ENCODE measurements around the gene GFPT1.
A peak's percentile ranks its signal among the peaks of the same experiment; 100 is the strongest.
"Not testable (repeated sequence)": the region's sequence is repeated elsewhere in the genome, so short reads cannot be mapped to it uniquely, and the experiment has no call there.

GFPT1 gene

GRCh38 chr2:69386789-69387734 lies at the start of gene GFPT1:
Gene GFPT1 (minus strand): TSS chr2:69387227. CDS start chr2:69387071, 156 bp downstream.
- peak; percentile 82 for DNase-seq

- DNase-seq: no peak
Observed at GRCh38 chr2:69436596-69436937, 49.5 kb upstream of the GFPT1 start.

- DNase-seq: no peak
Observed at GRCh38 chr2:69434753-69435152, 47.7 kb upstream of the GFPT1 start.

GRCh38 chr2:69429491-69430183 lies 42.6 kb upstream of the GFPT1 start:
- DNase-seq: no peak

GRCh38 chr2:69428981-69429380 lies 42.0 kb upstream of the GFPT1 start:
- no peak for DNase-seq

- DNase-seq: no peak
Observed at GRCh38 chr2:69424419-69424818, 37.4 kb upstream of the GFPT1 start.

- no peak for DNase-seq
Observed at GRCh38 chr2:69422198-69422597, 35.2 kb upstream of the GFPT1 start.

- not testable (repeated sequence) for DNase-seq
Observed at GRCh38 chr2:69419111-69419510, 32.1 kb upstream of the GFPT1 start.

GRCh38 chr2:69416147-69416546 lies 29.1 kb upstream of the GFPT1 start:
- no peak for DNase-seq

- DNase-seq: no peak
Observed at GRCh38 chr2:69411120-69411519, 24.1 kb upstream of the GFPT1 start.

GRCh38 chr2:69405306-69405705 lies 18.3 kb upstream of the GFPT1 start:
- DNase-seq: no peak

GRCh38 chr2:69400121-69400520 lies 13.1 kb upstream of the GFPT1 start:
- DNase-seq: no peak

GRCh38 chr2:69397234-69397633 lies 10.2 kb upstream of the GFPT1 start:
- DNase-seq: no peak

GRCh38 chr2:69395866-69396265 lies 8.8 kb upstream of the GFPT1 start:
- no peak for DNase-seq

GRCh38 chr2:69393963-69394362 lies 6.9 kb upstream of the GFPT1 start:
- DNase-seq: no peak

GRCh38 chr2:69390471-69390870 lies 3.4 kb upstream of the GFPT1 start:
- DNase-seq: no peak

GRCh38 chr2:69390001-69390400 lies 3.0 kb upstream of the GFPT1 start:
- no peak for DNase-seq

GRCh38 chr2:69389271-69389670 lies 2.2 kb upstream of the GFPT1 start:
- no peak for DNase-seq

- DNase-seq: no peak
Observed at GRCh38 chr2:69387770-69388481, 899 bp upstream of the GFPT1 start.

GRCh38 chr2:69386360-69386759 lies 667 bp downstream of the GFPT1 start:
- DNase-seq: peak; percentile 8

GRCh38 chr2:69385443-69386151 lies 1.4 kb downstream of the GFPT1 start:
- DNase-seq: no peak

GRCh38 chr2:69384618-69385081 lies 2.4 kb downstream of the GFPT1 start:
- no peak for DNase-seq

Data from NCI-H1092 treated with DMSO at 0.1 percent for 48 hours (cell line).